A673 (cell line): Measurements from ENCODE around the gene CXCR6. TPM values are rescaled to one million over a fixed set of nuclear protein-coding genes. Genes with fewer than 3 reads are reported as not detected.

Experiments used
- BruUV-seq: library from RNA; stranded (reverse); fragments of 400-500 nt; replicated peaks from 2 replicates; lab custom pipeline; 2021; lab: Mats Ljungman, UMichigan
- CTCF ChIA-PET: fragments of 300-600 bp; sonication (Branson Sonifier 250); formaldehyde crosslinking; loops from one replicate; lab custom pipeline; 2022; ENCODE audit warnings: antibody characterized with exemption; lab: Charles Lee
- POLR2A ChIA-PET: fragments of 300-600 bp; sonication (Branson Sonifier 250); formaldehyde crosslinking; loops from one replicate; lab custom pipeline; 2022; ENCODE audit warnings: antibody characterized with exemption; ENCODE audit not compliant: low non-redundant PET; lab: Charles Lee
- DNase-seq: peaks from one replicate; pipeline ENCODE4 v3.0.0-alpha.2; 2015; ENCODE audit warnings: low spot score
- H3K27ac ChIP-seq: fragments of 200-600 bp; sonication (generic); 2 replicates; pipeline ENCODE4 v1.5.1; 2016; ENCODE audit warnings: mixed run types, low read depth, mild to moderate bottlenecking, mixed read lengths, antibody characterized with exemption, low read length; ENCODE audit not compliant: poor library complexity, severe bottlenecking
- H3K27me3 ChIP-seq: fragments of 200-600 bp; sonication (generic); replicated peaks from 2 replicates; pipeline ENCODE4 v1.6.1; 2017; ENCODE audit warnings: mixed run types, low read depth, mild to moderate bottlenecking, mixed read lengths, antibody characterized with exemption, low read length; ENCODE audit not compliant: insufficient read depth, poor library complexity
- H3K36me3 ChIP-seq: fragments of 200-600 bp; sonication (generic); 2 replicates; pipeline ENCODE4 v1.6.1; 2016; ENCODE audit warnings: mixed run types, mild to moderate bottlenecking, mixed read lengths, antibody characterized with exemption, low read length; ENCODE audit not compliant: insufficient read depth, poor library complexity, severe bottlenecking
- H3K4me1 ChIP-seq: fragments of 200-600 bp; sonication (generic); 2 replicates; pipeline ENCODE4 v1.6.1; 2017; ENCODE audit warnings: mixed run types, mild to moderate bottlenecking, mixed read lengths, antibody characterized with exemption, low read length; ENCODE audit not compliant: insufficient read depth, poor library complexity, severe bottlenecking
- H3K4me3 ChIP-seq: fragments of 200-600 bp; sonication (generic); 2 replicates; pipeline ENCODE4 v1.5.1; 2016; ENCODE audit warnings: low read depth, mixed run types, mild to moderate bottlenecking, mixed read lengths, low read length; ENCODE audit not compliant: poor library complexity, severe bottlenecking
- H3K9me3 ChIP-seq: fragments of 200-600 bp; sonication (generic); 2 replicates; pipeline ENCODE4 v1.6.1; 2016; ENCODE audit warnings: mixed run types, low read depth, mild to moderate bottlenecking, mixed read lengths, antibody characterized with exemption, low read length; ENCODE audit not compliant: poor library complexity, severe bottlenecking
- EZH2 ChIP-seq: fragments of 200-600 bp; sonication (generic); IDR thresholded peaks from 2 replicates; pipeline ENCODE4 v1.6.1; 2017; ENCODE audit warnings: borderline replicate concordance, low read depth, mild to moderate bottlenecking, mixed read lengths, antibody characterized with exemption, low read length; ENCODE audit not compliant: poor library complexity, severe bottlenecking
- intact Hi-C: fragments of 100-400 bp; cut with micrococcal nuclease; formaldehyde crosslinking; loops from one replicate; pipeline ENCODE4 v1.10.0; 2022; ENCODE audit not compliant: unreplicated experiment
- total RNA-seq: library from RNA; stranded (reverse); gene quantifications from 2 replicates; pipeline ENCODE4 v1.2.3, GENCODE V29; 2021
- TF ChIP-seq, protein P1 (sequence below): fragments of 300-800, 200-600 bp; sonication (generic); conservative IDR thresholded peaks from 2 replicates; pipeline ENCODE4 v1.5.1; 2017; ENCODE audit warnings: low read depth, mild to moderate bottlenecking, antibody characterized with exemption, low read length, moderate library complexity, mixed read lengths

Gene CXCR6
- total RNA-seq, 1 experiment from 2014 or later = not detected

DNA sequence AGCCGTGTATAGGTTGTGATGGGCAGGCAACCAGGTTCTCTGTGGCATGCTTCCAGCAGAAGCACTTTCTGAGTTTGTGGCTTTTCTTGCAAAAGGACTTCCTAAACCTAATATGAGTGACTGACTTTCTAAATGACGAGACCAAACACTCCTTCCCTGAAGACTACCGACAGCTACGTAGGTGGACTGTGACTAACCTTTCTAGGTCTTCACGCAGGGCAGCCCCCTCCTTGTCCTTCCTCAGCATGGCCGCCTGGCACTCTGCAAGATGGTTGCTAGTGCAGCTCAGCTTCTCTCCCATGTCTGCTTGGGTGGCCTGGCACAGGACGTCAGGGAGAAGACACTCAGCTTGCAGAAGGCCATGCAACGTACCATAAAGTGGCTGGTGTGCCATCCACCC lies 20.9 kb downstream of the CXCR6 start:
- intact Hi-C loops = no loop called here
- no peaks in the 10 kb centered on the region for H3K4me1 ChIP-seq
- TF ChIP-seq, protein P1, sequence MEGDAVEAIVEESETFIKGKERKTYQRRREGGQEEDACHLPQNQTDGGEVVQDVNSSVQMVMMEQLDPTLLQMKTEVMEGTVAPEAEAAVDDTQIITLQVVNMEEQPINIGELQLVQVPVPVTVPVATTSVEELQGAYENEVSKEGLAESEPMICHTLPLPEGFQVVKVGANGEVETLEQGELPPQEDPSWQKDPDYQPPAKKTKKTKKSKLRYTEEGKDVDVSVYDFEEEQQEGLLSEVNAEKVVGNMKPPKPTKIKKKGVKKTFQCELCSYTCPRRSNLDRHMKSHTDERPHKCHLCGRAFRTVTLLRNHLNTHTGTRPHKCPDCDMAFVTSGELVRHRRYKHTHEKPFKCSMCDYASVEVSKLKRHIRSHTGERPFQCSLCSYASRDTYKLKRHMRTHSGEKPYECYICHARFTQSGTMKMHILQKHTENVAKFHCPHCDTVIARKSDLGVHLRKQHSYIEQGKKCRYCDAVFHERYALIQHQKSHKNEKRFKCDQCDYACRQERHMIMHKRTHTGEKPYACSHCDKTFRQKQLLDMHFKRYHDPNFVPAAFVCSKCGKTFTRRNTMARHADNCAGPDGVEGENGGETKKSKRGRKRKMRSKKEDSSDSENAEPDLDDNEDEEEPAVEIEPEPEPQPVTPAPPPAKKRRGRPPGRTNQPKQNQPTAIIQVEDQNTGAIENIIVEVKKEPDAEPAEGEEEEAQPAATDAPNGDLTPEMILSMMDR = no peak
- TF ChIP-seq EZH2 = no peak
- no peaks in the 10 kb centered on the region for H3K27me3 ChIP-seq
- CTCF ChIA-PET = no interaction called here
- no peak for DNase-seq
- H3K36me3 ChIP-seq = peaks cover 3% of the 10 kb centered on the region
- H3K4me3 ChIP-seq = no peak overlapping the region
- H3K27ac ChIP-seq = no peak overlapping the region
- BruUV-seq = no TSS peak
- POLR2A ChIA-PET = no interaction called here
- H3K9me3 ChIP-seq = no peaks in the 10 kb centered on the region

DNA sequence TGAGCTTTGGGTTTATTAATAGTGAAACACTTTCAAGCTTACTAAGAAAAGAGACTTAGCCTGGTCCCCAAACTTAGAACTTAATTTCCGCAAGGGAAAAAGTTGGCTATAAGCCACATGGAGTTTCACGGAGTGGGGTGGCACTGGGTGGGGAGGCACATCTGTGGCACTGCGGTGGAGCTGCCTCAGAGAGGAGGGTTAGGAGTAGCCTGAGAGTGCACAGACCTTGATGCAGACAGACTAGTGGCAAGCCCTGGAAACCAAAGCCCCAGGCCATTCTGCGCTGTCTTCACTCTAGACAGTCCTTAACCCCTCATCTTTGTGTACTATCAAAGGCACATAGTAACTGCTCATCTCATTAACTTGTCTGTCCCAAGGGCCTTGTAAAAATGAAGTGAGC lies 22.0 kb downstream of the CXCR6 start:
- DNase-seq = no peak
- intact Hi-C loops = no loop called here
- TF ChIP-seq EZH2 = no peak
- TF ChIP-seq, protein P1 = no peak
- POLR2A ChIA-PET = no interaction called here
- no peak overlapping the region for H3K27ac ChIP-seq
- no TSS peak for BruUV-seq
- H3K36me3 ChIP-seq = peaks cover 3% of the 10 kb centered on the region
- no peaks in the 10 kb centered on the region for H3K9me3 ChIP-seq
- H3K4me1 ChIP-seq = no peaks in the 10 kb centered on the region
- CTCF ChIA-PET = no interaction called here
- no peaks in the 10 kb centered on the region for H3K27me3 ChIP-seq
- H3K4me3 ChIP-seq = no peak overlapping the region

DNA sequence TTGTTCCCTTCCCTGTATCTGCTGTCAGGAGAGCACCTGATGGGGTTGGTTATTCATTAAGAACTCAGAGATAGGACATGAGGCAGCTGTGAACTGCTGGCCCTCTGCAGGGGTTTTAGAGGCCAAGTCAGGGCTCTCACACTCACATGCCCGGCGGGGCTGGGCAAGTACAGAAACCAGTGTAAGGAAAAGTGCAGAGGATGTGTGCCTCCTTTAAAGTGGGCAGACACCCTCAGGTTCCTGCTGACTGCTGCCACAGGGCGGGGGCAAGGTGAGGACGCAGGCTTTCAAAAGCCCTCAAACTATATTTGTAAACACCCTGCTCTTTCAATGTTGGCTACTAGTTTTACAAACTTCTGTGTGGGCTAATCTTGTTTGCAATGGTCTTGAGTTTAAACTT lies 22.4 kb downstream of the CXCR6 start:
- CTCF ChIA-PET = no interaction called here
- peaks cover 2% of the 10 kb centered on the region for H3K36me3 ChIP-seq

More for the DNA sequence above, 22.4 kb downstream of the CXCR6 start:
- TF ChIP-seq, protein P1 = no peak
- no peak for TF ChIP-seq EZH2
- H3K27me3 ChIP-seq = no peaks in the 10 kb centered on the region
- DNase-seq = no peak
- BruUV-seq = no TSS peak
- H3K9me3 ChIP-seq = no peaks in the 10 kb centered on the region
- no peaks in the 10 kb centered on the region for H3K4me1 ChIP-seq
- intact Hi-C loops = no loop called here
- no peak overlapping the region for H3K4me3 ChIP-seq
- POLR2A ChIA-PET = no interaction called here
- no peak overlapping the region for H3K27ac ChIP-seq
